BLaER1 treated with 17β-estradiol and CSF1 and Interleukin-3, amounts not matched to agents 10 nM and 100 nM (cell line): ENCODE data around the gene RADIL.

ENCODE experiments used
- H3K27ac ChIP-seq, 11 experiments: shearing (Covaris generic); formaldehyde crosslinking; 2 replicates each; pipeline ENCODE4 v1.8.1; 2022
- H3K27me3 ChIP-seq, 11 experiments: shearing (Covaris generic); formaldehyde crosslinking; 2 replicates each; pipeline ENCODE4 v1.8.1; 2022
- H3K36me3 ChIP-seq, 11 experiments: shearing (Covaris generic); formaldehyde crosslinking; 2 replicates each; pipeline ENCODE4 v1.8.1; 2022
- H3K4me1 ChIP-seq, 10 experiments: shearing (Covaris generic); formaldehyde crosslinking; 2 replicates each; pipeline ENCODE4 v1.8.1; 2022
- H3K4me2 ChIP-seq, 11 experiments: shearing (Covaris generic); formaldehyde crosslinking; 2 replicates each; pipeline ENCODE4 v1.8.1; 2022
- H3K4me3 ChIP-seq, 10 experiments: shearing (Covaris generic); formaldehyde crosslinking; 2 replicates each; pipeline ENCODE4 v1.8.1; 2022
- H3K9ac ChIP-seq, 11 experiments: shearing (Covaris generic); formaldehyde crosslinking; 2 replicates each; pipeline ENCODE4 v1.8.1; 2022
- H3K9me3 ChIP-seq, 11 experiments: shearing (Covaris generic); formaldehyde crosslinking; replicated peaks in 1 of 11; 2 replicates each; pipeline ENCODE4 v1.8.1; 2022
- H4K20me1 ChIP-seq, 11 experiments: shearing (Covaris generic); formaldehyde crosslinking; 2 replicates each; pipeline ENCODE4 v1.8.1; 2022
- Cebpa-rat ChIP-seq, 11 experiments: shearing (Covaris generic); IDR thresholded peaks; 2 replicates each; pipeline ENCODE4 v1.8.1; 2022

Gene RADIL

GRCh38 chr7:4775848-4776623, 107.5 kb downstream of the RADIL start:
- TF ChIP-seq Cebpa-rat (IDR thresholded peaks at IDR 0.05): no peak
- H3K9ac ChIP-seq: peak overlapping the region; percentile 87 to 96 (median 89)
- H3K9me3 ChIP-seq: no peaks in the 10 kb centered on the region
- H4K20me1 ChIP-seq: peaks cover 14 to 46% (median 42%) of the 10 kb centered on the region in 11 experiments; a peak in 19 of 22 replicates
- peak overlapping the region; percentile 80 to 96 (median 92) for H3K27ac ChIP-seq
- H3K27me3 ChIP-seq: no peaks in the 10 kb centered on the region
- H3K4me1 ChIP-seq: peaks cover 21 to 36% (median 32%) of the 10 kb centered on the region in 10 experiments
- H3K4me2 ChIP-seq: peak overlapping the region; percentile 74 to 99 (median 90)
- peak overlapping the region; percentile 74 to 96 (median 91) for H3K4me3 ChIP-seq
- peaks cover 26 to 49% (median 38%) of the 10 kb centered on the region in 11 experiments for H3K36me3 ChIP-seq

- TF ChIP-seq Cebpa-rat (IDR thresholded peaks at IDR 0.05): no peak
- Histone ChIP-seq H3K27me3 (no peaks in the 10 kb centered on the region), H4K20me1 (peaks cover 14 to 40% (median 36%) of the 10 kb centered on the region in 11 experiments; a peak in 19 of 22 replicates), H3K9me3 (no peaks in the 10 kb centered on the region), H3K4me3 (peak within 1 kb of the TSS; percentile 74 to 96 (median 91)), H3K36me3 (peaks cover 22 to 42% (median 31%) of the 10 kb centered on the region in 11 experiments; a peak in 21 of 22 replicates), H3K27ac (peak within 1 kb of the TSS; percentile 80 to 96 (median 92)), H3K9ac (peak within 1 kb of the TSS; percentile 87 to 96 (median 89)), H3K4me1 (peaks cover 21 to 36% (median 32%) of the 10 kb centered on the region in 10 experiments), H3K4me2 (peak within 1 kb of the TSS; percentile 74 to 99 (median 91))
Observed at GRCh38 chr7:4775250-4775847, 108.2 kb downstream of the RADIL start, which contains the start of gene AP5Z1. Gene AP5Z1, plus strand, starts transcription at chr7:4775623. Its CDS starts 93 bp downstream, at chr7:4775716.

- Histone ChIP-seq H4K20me1 (peaks cover 13 to 37% (median 30%) of the 10 kb centered on the region in 11 experiments; a peak in 19 of 22 replicates), H3K36me3 (peaks cover 17 to 36% (median 26%) of the 10 kb centered on the region in 11 experiments; a peak in 21 of 22 replicates)
- TF ChIP-seq Cebpa-rat (IDR thresholded peaks at IDR 0.05): no peak
Observed at GRCh38 chr7:4774658-4775249, 108.8 kb downstream of the RADIL start.

GRCh38 chr7:4774007-4774406, 109.5 kb downstream of the RADIL start:
- Histone ChIP-seq H3K36me3 (peaks cover 15 to 36% (median 23%) of the 10 kb centered on the region in 11 experiments; a peak in 21 of 22 replicates), H3K27ac (peak overlapping the region in 7 of 11 experiments; percentile 85 to 96 (median 92); a peak in 14 of 22 replicates), H3K27me3 (no peaks in the 10 kb centered on the region), H3K4me3 (peak overlapping the region in 6 of 10 experiments; percentile 74 to 94 (median 86); a peak in 9 of 20 replicates), H4K20me1 (peaks cover 8 to 40% (median 29%) of the 10 kb centered on the region in 11 experiments; a peak in 19 of 22 replicates), H3K4me2 (peak overlapping the region; percentile 74 to 97 (median 91)), H3K9ac (peak overlapping the region in 6 of 11 experiments; percentile 88 to 96 (median 91); a peak in 11 of 22 replicates), H3K4me1 (peaks cover 21 to 36% (median 32%) of the 10 kb centered on the region in 10 experiments), H3K9me3 (no peaks in the 10 kb centered on the region)
- no peak for TF ChIP-seq Cebpa-rat (IDR thresholded peaks at IDR 0.05)

More at GRCh38 chr7:4774658-4775249, 108.8 kb downstream of the RADIL start:
- Histone ChIP-seq H3K4me2 (peak overlapping the region; percentile 74 to 97 (median 91)), H3K9me3 (no peaks in the 10 kb centered on the region), H3K9ac (peak overlapping the region; percentile 87 to 96 (median 89)), H3K4me3 (peak overlapping the region; percentile 74 to 96 (median 91)), H3K4me1 (peaks cover 21 to 36% (median 32%) of the 10 kb centered on the region in 10 experiments), H3K27me3 (no peaks in the 10 kb centered on the region), H3K27ac (peak overlapping the region; percentile 80 to 96 (median 92))

DNA sequence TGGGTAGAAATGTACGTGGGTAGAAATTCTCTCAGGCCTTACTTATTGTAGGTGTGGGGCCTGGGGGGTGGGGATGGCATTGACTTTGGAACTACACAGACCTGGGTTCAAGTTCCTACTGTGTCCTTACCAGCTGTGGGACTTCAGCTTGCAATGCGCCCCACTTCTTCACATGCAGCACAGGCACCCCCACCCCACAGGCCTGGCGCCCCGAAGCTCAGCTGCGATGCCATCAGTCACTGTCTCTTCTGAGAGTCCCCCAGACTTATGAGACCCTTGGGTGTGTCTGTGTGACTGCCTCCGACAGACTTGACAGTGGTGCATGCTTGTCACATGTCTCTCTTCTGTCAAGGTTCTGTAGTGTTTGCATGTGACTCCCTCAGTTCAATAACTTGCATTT, 111.2 kb downstream of the RADIL start:
- no peak overlapping the region for H3K27ac ChIP-seq
- H3K36me3 ChIP-seq: peaks cover 12 to 39% (median 17%) of the 10 kb centered on the region in 11 experiments
- no peak overlapping the region for H3K4me2 ChIP-seq
- no peak overlapping the region for H3K4me3 ChIP-seq
- H3K27me3 ChIP-seq: no peaks in the 10 kb centered on the region
- peaks cover 6 to 41% (median 20%) of the 10 kb centered on the region in 11 experiments; a peak in 16 of 22 replicates for H4K20me1 ChIP-seq
- peaks cover 21 to 27% (median 24%) of the 10 kb centered on the region in 10 experiments for H3K4me1 ChIP-seq
- no peak for TF ChIP-seq Cebpa-rat (IDR thresholded peaks at IDR 0.05)
- no peak overlapping the region for H3K9ac ChIP-seq
- no peaks in the 10 kb centered on the region for H3K9me3 ChIP-seq

GRCh38 chr7:4771737-4772136, 111.8 kb downstream of the RADIL start:
- no peak overlapping the region for H3K9ac ChIP-seq
- no peak overlapping the region for H3K27ac ChIP-seq
- H3K4me1 ChIP-seq: peaks cover 16 to 21% (median 18%) of the 10 kb centered on the region in 10 experiments
- no peak overlapping the region for H3K4me2 ChIP-seq
- no peak for TF ChIP-seq Cebpa-rat (IDR thresholded peaks at IDR 0.05)
- H4K20me1 ChIP-seq: peaks cover 3 to 41% (median 18%) of the 10 kb centered on the region in 11 experiments; a peak in 14 of 22 replicates
- no peak overlapping the region for H3K4me3 ChIP-seq
- no peaks in the 10 kb centered on the region for H3K9me3 ChIP-seq
- H3K36me3 ChIP-seq: peaks cover 13 to 39% (median 19%) of the 10 kb centered on the region in 11 experiments
- H3K27me3 ChIP-seq: no peaks in the 10 kb centered on the region

- Histone ChIP-seq H3K4me2 (no peak overlapping the region), H4K20me1 (peaks cover 0 to 41% (median 21%) of the 10 kb centered on the region in 11 experiments; a peak in 13 of 22 replicates), H3K4me1 (peaks cover 10 to 15% (median 13%) of the 10 kb centered on the region in 10 experiments), H3K27ac (no peak overlapping the region), H3K9ac (no peak overlapping the region), H3K36me3 (peaks cover 19 to 44% (median 28%) of the 10 kb centered on the region in 11 experiments; a peak in 21 of 22 replicates), H3K27me3 (no peaks in the 10 kb centered on the region), H3K4me3 (no peak overlapping the region), H3K9me3 (no peaks in the 10 kb centered on the region)
- TF ChIP-seq Cebpa-rat (IDR thresholded peaks at IDR 0.05): no peak
Observed at GRCh38 chr7:4770886-4771285, 112.6 kb downstream of the RADIL start.

DNA sequence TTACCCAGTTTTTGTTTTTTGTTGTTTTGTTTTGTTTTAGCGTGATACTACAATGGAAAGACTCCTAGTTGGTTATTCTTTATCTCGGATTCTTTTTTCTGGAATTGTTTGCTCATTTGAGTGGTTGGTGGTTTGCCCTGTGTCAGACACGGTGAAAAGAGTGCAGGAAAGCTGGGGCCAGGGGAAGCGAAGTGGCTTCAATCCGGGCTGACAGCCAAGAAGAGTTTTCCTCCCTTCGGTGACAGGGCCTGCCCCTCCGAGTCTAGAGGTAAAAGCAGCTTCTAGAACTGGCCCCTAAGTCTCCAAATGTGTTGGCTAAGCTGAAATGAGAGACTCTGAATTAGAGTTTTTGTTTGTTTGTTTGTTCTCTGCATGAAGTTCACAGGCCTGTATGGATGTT, 113.8 kb downstream of the RADIL start:
- Histone ChIP-seq H3K9ac (peak overlapping the region in 4 of 11 experiments; percentile 2 to 43 (median 25); a peak in 2 of 22 replicates), H3K4me1 (peaks cover 8 to 14% (median 12%) of the 10 kb centered on the region in 10 experiments), H3K27me3 (no peaks in the 10 kb centered on the region), H3K4me3 (no peak overlapping the region), H3K27ac (peak overlapping the region in 1 of 11 experiments; percentile 35; a peak in 1 of 22 replicates), H4K20me1 (peaks cover 6 to 50% (median 32%) of the 10 kb centered on the region in 11 experiments; a peak in 15 of 22 replicates), H3K36me3 (peaks cover 30 to 55% (median 39%) of the 10 kb centered on the region in 11 experiments), H3K9me3 (no peaks in the 10 kb centered on the region), H3K4me2 (no peak overlapping the region)
- TF ChIP-seq Cebpa-rat (IDR thresholded peaks at IDR 0.05): no peak
